GM18868 (cell line): ENCODE data around the gene KCNJ18.
"Not testable (repeated sequence)": the region's sequence is repeated elsewhere in the genome, so short reads cannot be mapped to it uniquely, and the experiment has no call there.

Experiments used
- ATAC-seq: cut with Tn5 transposase; IDR thresholded peaks from one replicate; pipeline ENCODE4 v1.9.1; 2021; ENCODE audit warnings: mild to moderate bottlenecking, moderate library complexity; ENCODE audit not compliant: unreplicated experiment

KCNJ18 gene

DNA sequence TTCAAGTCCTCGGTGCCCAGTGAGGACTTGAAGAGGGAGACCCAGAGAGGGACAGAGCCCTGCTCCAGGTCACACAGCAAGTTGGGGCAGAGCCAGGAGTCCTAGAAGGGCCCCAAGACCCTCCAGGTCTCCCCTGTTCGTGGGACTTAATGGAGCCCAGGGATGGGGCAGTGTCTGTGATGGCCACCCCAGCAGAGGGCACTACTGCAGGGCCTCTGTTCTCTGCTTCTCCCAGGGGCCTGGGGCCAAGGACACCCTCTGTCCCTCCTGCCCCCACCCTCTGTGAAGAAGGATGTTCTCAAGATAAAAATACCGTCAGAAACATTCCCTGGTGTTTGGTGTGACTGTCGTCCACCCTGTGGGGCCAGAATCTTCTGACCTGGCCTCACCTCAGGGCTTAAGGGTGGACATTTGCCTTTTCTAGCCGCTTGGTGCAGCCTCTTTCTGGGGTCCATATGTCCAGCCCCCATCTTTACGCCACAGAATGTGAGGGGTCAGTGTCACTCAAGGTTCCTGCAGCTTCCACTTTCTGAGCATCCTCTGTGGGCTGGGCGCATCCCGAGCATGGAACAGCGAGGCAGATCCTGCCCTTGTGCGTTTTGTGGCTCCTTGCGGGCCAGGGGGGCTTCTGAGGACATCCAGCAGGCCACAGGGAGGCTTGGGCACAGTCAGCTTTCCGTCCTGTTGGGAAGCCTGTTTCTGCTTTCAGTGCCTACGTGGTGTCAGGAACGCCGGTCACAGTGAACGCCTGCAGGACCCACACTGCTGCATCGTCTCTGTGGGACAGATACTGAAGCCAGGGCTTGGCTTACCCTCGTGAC is at the start of gene KCNJ18:
KCNJ18 (plus strand) TSS at position 641 of the 821 bp plus-strand sequence. CDS start 10,264 bp downstream, outside the sequence.
- not testable (repeated sequence) for ATAC-seq

DNA sequence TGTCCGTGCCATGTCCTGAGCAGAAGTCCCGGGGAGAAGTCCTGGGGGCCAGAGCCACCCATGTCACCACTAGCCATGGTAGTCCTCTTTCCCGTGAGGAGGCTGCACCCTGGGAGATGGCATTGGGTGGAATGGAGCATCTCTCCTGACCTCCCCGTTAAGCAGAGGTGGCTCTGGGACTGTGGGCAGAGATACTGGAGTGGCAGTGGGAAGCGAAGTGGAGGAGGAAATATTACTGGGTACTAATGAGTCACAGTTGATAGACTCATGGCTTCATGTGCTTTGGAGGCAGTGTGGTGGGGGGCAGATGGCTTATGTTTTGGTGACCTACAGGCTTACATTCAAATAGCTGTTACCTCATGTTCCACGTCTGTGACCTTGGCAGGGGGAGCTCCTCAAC is 44.2 kb upstream of the KCNJ18 start:
- ATAC-seq, result not testable (repeated sequence)

DNA sequence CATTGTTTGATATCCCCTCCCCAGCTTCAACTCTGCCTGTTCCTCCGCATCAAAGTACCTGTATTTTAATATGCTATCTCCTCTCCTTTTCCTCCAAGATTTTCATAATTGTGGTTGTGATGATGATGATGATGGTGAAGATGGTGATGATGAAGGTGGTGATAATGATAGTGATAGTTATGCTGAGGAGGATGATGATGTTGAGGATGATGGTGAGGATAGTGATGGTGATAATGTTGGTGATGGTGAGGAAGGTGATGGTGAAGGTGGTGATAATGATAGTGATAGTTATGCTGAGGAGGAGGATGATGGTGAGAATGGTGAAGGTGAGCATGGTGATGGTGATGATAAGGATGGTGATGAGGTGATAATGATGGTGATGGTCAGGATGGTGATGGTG is 42.3 kb upstream of the KCNJ18 start:
- ATAC-seq, result not testable (repeated sequence)

DNA sequence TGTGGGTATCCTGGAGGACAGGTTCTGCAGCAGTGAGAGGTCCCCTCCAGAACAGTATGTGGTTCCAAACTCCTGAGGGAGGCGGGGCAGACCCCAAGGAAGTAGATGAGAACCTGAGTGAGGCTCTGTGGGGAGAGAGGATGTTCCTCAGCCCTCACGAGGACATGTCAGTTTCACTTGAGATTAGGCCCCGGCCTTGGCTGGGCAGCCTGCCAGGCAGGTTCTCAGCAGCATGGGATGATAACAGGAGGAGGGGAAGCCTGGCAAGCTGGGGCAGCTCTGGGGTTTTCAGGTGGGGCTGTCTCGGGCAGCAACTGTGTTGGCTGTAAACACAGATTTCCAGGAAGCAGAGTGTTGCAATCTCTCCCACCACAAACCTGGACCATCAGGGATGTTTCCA is 40.3 kb upstream of the KCNJ18 start:
- ATAC-seq, result not testable (repeated sequence)

DNA sequence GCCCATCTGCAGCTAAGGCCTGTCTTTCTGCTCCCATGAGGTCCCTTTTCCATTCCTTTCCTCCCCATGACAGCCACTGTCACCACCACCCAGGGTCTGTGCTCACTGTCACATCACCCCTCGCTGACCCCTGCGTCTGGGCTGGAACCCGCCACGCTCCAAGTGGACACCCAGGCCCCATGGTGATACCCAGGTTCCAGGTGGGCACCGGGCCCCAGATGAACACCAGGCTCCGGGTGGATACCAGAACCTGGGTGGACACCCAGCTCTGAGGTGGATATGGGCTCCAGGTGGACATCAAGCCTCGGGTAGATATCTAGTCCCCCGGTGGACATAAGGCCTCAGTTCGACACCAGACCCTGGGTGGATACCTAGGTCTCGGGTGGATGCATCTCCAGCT is 39.1 kb upstream of the KCNJ18 start:
- ATAC-seq, result not testable (repeated sequence)

DNA sequence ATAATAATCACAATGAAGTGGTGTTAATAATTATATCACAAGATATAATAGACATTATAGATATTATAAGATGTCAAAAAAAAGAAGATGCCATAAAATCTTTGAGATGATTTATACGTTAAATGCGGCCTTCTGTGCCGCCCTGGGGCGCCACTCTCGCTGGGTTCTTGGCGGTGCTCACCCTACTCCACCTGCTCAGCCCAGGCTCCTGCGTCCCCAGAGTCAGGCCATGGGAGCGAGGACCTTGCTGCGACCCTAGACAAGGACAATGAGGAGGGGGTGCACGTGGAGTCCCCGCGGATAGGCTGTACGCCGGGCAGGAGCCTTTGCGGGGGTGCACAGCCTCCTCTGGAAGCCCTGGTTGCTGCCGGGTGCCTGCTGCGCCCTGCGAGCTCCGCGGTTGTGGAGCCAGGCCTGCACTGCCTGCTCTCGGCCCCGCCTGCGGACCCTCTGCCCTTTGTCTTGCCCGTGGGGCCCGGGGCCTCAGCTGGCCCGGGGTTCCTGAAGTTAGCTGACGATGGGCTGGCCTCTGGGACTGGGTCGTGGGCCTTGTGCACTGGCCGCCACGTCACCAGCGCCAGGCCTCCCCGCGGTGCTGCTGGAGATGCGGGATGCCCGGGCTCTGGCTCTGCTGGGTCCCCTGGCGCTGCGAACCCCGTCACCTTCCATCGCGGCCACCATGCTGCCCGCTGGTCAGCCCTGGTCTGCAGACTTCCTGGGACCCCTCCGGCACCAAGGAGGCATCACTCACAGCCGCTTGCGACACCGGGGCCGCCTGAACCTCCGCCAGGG is 35.6 kb upstream of the KCNJ18 start:
- not testable (repeated sequence) for ATAC-seq

DNA sequence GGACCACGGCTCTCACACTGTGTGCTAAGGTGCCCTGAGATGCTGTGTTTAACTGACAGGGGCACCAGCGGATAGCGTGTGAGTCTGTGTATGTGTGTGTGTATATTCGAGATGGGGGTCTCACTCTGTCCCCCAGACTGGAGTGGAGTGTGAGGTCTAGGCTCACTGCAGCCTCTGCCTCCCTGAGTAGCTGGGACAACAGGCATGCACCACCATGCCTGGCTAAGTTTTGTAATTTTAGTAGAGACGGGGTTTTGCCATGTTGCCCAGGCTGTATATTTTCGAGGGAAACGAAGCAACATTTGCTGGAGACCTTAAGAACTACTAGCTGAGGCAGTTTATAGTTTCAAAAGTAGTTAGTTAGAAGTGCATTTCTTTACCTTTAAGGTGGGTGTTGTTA is 32.7 kb upstream of the KCNJ18 start:
- ATAC-seq, result not testable (repeated sequence)

DNA sequence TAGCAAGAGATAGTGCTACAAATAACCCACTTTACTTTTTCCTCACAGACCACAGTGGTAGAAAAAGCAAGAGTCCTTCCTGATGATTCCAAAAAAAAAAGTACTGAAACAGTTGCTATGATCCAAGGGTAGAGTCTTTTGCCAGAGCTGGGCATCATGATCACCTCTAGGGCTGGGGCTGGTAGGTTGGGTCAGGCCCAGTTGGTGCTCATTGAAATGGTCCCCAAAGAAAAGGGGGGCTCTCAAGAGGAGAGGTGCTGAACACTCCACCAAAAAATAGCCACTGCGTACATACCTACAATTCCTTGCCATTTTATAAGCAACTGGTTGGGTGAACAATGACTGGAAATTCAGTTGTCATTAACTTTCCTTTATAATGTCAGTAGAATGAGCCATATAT is 30.9 kb upstream of the KCNJ18 start:
- not testable (repeated sequence) for ATAC-seq

DNA sequence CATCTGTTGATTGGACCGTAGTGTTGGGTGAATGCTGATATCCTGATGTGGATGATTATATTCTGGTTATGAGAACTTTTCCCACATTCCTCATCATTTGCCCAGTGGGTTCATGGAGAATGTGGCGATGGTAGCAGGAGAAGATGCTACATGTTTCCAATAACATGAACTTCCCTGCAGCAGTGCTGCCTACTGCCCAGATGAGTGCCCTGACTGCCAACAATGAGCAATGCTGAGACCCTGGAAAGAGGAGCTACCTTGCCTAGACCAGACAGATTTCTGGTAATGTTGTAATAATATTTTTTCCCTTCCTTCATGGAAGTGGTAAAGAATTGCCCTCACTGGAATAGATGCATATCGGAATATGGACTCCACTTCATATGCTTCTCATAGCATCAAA is 29.2 kb upstream of the KCNJ18 start:
- not testable (repeated sequence) for ATAC-seq

DNA sequence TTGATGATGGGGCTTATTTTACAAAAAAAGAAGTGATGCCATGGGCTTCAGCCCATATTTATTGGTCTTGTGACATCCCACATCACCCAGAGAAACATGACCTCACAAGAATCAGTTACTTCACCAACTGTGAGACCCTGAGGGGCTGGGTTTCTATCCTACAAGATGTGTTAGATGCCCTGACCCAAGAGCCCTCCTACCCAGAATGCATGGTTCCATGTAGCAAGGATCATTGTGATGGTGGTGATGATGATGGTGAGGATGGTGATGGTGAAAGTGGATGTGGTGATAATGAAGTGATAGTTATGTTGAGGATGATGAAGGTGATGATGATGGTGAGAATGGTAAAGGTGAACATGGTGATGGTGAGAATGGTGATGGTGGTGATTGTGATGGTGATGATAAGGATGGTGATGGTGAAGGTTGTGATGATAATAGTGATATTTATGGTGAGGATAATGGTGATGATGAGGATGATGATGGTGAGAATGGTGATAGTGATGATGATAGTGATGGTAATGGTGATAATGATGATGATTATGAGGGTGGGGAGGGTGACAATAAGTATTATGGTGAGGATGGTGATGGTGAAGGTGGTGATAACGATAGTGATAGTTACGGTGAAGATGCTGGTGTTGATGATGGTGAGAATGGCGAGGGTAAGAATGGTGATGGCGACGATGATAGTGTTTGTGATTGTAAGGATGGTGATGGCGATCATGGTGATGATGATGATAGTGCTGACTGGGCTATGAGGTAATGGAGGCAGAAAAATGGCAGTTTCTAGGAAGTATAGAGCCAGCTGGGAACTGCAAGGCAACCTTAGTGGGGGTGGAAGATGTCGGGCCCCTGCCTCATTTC is 28.5 kb upstream of the KCNJ18 start:
- ATAC-seq, result not testable (repeated sequence)

DNA sequence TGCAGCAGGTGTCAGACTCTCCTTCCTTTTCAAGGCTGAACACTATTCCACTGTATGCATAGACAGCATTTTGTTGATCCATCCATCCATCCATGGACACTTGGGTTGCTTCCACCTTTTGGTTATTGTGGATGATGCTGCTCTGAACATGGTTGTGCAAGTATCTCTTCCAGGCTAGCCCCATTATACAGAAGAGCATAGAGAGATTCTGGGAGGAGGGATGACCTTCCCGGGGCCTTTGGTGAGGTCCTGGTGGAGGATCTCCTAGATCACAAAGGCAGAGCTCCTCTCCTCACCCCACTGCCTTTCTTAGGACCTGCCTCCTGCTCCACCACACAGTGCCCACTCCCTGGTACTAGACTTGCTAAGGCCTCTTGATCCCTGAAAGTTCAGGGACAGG is 27.2 kb upstream of the KCNJ18 start:
- not testable (repeated sequence) for ATAC-seq

DNA sequence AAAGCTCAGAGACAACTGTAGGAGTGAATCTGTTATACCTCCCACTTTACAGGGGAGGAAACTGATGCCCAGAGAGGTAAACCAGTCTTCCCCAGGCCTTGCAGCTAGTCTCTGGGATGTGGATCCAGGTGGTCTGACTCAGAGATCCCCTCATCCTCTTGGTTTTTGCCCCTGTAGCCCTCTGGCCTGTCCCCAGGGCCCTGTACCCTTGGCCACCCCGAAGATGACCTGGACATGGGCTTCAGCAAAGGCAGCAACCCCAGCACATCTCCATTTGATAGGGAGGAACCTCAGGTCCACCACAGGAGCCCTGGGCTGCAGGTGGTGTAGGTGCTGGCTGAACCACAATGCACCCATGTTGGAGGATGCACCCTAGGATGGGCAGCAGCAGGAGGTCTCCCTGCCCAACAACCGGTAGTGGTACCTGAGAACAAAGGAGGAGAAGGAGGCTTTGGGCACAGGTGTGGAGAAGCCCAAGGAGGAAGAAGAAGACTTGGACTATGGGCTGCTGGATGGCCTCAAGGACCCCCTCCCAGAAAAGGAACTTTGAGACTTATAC is 26.3 kb upstream of the KCNJ18 start:
- not testable (repeated sequence) for ATAC-seq

DNA sequence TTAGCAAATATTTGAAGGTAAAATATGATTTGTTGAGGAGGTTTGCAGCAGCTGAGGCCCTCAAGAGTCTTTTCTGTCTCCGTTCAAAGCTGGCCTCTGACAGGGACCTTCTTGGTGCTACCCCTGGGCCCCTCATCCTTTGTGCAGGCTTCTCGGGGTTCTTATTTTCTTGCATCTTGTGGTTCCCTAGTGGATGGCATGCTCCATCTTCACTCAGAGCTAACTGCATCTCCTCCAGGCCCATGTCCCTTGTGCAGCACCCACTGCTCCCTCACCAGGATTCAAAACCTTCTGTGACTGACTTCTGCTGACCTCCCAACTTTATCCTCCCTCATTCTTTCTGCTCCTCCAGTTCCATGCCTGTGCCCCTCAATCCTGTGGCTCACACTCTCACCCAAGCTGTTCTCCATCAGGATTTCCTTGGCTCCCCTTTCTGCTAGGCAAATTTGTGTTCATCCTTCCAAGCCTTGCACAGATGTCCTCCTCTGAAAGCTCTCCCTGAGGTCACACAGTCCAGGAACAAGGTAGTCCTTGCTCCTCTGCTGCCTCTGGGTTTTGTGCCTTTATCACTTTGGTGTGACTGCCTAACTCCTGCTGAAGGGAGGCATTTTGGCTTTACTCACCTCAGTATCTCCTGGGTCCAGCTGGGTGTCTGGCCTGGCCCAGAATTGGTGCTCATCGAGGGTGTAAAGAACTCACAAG is 25.5 kb upstream of the KCNJ18 start:
- ATAC-seq, result not testable (repeated sequence)

DNA sequence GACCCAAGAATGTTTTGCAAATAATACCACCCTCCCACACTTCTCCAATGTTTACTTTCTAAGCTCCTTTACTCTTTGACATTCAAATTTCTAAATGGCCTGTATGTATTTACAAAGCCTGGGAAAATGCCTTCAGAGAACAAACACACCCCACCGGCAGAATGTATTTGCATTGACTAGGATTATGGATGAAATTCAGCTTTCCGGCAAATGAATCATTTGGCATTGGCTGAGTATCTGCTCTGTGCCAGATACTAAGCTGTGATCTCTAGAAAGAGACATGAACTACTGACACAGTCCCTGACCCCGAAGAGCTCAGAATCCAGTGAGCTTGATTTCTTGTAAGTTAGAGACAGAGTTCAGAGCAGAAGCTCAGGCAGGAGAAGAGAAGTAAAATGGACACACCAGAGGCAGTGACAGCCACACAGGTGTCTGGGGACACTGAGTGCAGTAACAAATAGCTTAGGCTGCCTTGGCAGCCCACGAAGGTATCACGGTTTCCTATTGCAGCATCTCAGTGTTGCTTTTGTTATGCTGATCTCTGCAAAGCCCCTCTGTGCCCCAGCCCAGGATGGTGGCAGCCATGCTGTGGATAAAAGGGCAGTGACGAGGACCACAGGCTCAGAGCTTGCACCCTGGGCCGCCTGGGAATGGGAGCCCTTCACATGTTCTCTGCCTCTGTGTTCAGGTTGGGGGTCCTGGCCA is 24.8 kb upstream of the KCNJ18 start:
- not testable (repeated sequence) for ATAC-seq

DNA sequence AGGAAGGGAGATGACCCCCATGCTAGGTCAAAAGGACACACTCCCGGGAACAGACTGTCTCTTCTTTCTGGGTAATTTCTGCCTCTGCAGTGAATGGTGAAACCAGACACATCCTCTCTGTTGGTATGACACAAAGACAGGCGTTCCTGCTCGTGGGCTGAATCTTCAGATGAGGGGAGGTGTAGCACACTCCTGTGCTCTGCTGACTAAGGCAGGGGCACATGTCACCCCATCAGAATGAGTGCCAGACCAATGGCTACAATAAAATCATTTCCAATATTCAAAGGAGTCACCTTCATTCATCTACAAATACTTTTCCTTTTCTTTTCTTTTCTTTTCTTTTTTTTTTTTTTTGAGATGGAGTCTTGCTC is 24.2 kb upstream of the KCNJ18 start:
- not testable (repeated sequence) for ATAC-seq

DNA sequence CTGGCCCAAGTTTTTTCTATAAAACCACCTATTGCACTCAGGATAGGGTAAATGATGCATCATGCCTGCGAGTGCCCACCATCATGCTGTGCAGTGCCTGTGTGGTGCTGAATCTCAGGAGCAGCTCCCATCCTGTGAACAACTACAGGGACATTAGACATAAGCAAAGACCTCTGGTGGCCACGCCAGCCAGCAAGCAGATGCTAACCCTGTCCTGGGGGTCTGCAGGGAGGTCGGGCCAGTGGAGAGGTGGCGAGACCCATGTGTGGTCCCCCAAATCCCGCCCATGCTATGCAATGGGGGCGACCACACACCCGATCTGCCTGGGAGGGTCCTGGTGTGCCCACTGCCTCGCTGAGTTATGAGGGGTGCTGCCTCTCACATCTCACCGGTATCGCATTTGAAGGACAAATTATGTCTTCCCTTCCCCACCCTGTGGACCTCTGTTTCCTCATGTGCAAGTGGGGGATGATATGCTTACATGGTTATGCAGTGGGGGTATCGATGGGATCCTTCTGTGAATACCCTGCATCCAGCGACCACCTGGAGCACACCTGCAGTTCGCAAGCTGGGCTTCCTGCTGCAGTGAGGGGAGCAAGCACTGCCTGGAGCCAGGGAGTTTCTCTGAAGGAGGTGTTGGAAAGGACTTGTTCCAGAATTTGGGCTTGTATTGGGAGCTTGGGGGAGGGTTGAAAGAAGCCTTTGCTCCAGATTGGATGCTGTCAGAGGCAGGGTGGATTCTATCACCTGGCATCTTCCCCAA is 23.4 kb upstream of the KCNJ18 start:
- not testable (repeated sequence) for ATAC-seq

DNA sequence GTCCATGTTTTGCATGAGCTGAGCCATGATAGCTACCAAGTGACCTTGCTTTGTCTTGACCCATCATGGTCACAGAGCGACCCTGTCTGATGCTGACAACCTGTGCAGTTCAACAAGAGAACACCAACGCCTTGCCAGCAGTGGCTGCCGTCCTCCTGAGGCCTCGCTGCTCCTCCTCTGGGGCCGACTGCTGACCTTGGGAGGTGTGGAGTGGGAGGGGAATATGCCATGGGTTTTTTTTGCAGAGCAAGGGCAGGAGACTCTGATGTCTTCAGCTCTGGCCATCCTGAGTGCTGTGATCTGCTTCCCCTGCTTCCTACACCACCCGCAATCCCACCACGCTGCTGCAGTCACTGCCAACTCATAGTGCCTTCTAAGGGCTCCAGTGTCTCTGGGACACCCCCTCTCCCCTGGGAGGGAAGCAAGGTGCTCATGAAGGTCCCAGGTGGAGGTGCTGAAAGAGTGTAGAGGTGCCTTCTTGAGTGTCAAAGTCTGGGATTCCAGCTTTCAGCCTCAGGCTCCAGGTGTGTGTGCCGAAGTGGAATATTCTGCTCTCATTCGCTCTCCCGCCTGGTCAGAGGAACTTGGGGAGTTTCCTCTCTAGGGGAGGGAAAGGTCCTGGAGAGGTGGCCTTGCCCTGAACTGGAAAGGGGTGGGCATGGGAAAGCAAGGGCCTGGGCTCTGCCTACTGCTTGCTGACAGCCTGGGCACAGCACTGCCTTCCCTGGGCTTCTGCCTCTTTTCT is 22.5 kb upstream of the KCNJ18 start:
- not testable (repeated sequence) for ATAC-seq
